Activated naive CD8-positive, alpha-beta T cell (primary cell): ENCODE data around the gene USP32.
"Not testable (repeated sequence)": the region's sequence is repeated elsewhere in the genome, so short reads cannot be mapped to it uniquely, and the experiment has no call there.

Experiments
- H3K27ac Mint-ChIP-seq: one replicate; pipeline ENCODE4 v1.8.0; 2021; ENCODE audit warnings: mixed read lengths
- H3K27me3 Mint-ChIP-seq: one replicate; pipeline ENCODE4 v1.8.0; 2021; ENCODE audit warnings: mixed read lengths
- H3K36me3 Mint-ChIP-seq: one replicate; pipeline ENCODE4 v1.8.0; 2021; ENCODE audit warnings: mixed read lengths
- H3K4me1 Mint-ChIP-seq: one replicate; pipeline ENCODE4 v1.8.0; 2021; ENCODE audit warnings: low read depth, mixed read lengths
- H3K4me3 Mint-ChIP-seq: one replicate; pipeline ENCODE4 v1.8.0; 2021; ENCODE audit warnings: mild to moderate bottlenecking, mixed read lengths
- H3K9me3 Mint-ChIP-seq: one replicate; pipeline ENCODE4 v1.8.0; 2021; ENCODE audit warnings: low read depth, mixed read lengths

Gene USP32

GRCh38 chr17:60335289-60335688, 56.6 kb downstream of the USP32 start:
- Mint-ChIP-seq H3K27me3 (no peaks in the 10 kb centered on the region), H3K27ac (no peak overlapping the region), H3K9me3 (no peaks in the 10 kb centered on the region), H3K4me1 (peaks cover 9% of the 10 kb centered on the region), H3K4me3 (no peak overlapping the region), H3K36me3 (peaks cover 5% of the 10 kb centered on the region)

DNA sequence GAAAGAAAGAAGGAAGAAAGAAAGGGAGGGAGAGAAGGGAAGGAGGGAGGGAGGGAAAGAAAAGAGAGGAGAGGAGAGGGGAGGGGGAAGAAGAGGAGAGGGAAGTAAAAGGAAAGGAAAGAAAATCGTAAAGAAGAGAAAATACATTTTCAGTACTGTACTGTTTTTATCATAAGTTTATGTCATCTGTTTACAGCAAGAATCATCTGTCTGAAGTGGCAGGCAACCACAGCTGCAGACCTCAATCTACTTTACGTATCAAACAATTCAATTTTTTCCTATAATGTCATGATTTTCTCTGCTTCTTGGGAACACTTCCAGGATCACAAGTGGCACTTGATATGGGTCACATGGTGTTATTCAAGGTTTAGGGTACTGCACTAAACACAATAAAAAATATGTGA, 58.3 kb downstream of the USP32 start:
- Mint-ChIP-seq H3K4me1 (peaks cover 9% of the 10 kb centered on the region), H3K9me3 (no peaks in the 10 kb centered on the region), H3K27ac (no peak overlapping the region), H3K4me3 (no peak overlapping the region), H3K27me3 (no peaks in the 10 kb centered on the region), H3K36me3 (peaks cover 5% of the 10 kb centered on the region)

DNA sequence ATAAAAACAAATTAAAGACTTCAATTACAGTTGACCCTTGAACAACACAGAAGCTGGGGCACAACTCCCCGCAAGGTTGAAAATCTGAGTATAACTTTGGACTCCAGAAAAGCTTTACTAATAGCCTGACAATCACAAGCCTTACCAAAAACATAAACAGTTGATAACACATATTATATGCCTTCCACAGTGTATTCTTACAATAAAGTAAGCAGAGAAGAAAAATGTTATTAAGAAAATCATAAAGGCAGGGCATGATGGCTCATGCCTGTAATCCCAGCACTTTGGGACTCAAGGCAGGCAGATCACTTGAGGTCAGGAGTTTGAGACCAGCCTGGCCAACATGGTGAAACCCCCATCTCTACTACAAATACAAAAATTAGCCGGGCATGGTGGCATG, 58.9 kb downstream of the USP32 start:
- H3K4me3 Mint-ChIP-seq, H3K9me3 Mint-ChIP-seq, H3K27me3 Mint-ChIP-seq, H3K27ac Mint-ChIP-seq, H3K4me1 Mint-ChIP-seq, H3K36me3 Mint-ChIP-seq: not testable (repeated sequence)

GRCh38 chr17:60332574-60332973, 59.4 kb downstream of the USP32 start:
- H3K27me3 Mint-ChIP-seq: no peaks in the 10 kb centered on the region
- no peaks in the 10 kb centered on the region for H3K9me3 Mint-ChIP-seq
- H3K4me1 Mint-ChIP-seq: peaks cover 9% of the 10 kb centered on the region
- no peak overlapping the region for H3K27ac Mint-ChIP-seq
- no peak overlapping the region for H3K4me3 Mint-ChIP-seq
- H3K36me3 Mint-ChIP-seq: peaks cover 3% of the 10 kb centered on the region

GRCh38 chr17:60330731-60331130, 61.2 kb downstream of the USP32 start:
- Mint-ChIP-seq H3K4me3 (no peak overlapping the region), H3K4me1 (peaks cover 9% of the 10 kb centered on the region), H3K9me3 (no peaks in the 10 kb centered on the region), H3K27me3 (no peaks in the 10 kb centered on the region), H3K36me3 (peaks cover 2% of the 10 kb centered on the region), H3K27ac (no peak overlapping the region)

GRCh38 chr17:60328679-60329078, 63.3 kb downstream of the USP32 start:
- Mint-ChIP-seq H3K27me3 (no peaks in the 10 kb centered on the region), H3K4me1 (peaks cover 2% of the 10 kb centered on the region), H3K9me3 (no peaks in the 10 kb centered on the region), H3K36me3 (no peaks in the 10 kb centered on the region), H3K27ac (no peak overlapping the region), H3K4me3 (no peak overlapping the region)

DNA sequence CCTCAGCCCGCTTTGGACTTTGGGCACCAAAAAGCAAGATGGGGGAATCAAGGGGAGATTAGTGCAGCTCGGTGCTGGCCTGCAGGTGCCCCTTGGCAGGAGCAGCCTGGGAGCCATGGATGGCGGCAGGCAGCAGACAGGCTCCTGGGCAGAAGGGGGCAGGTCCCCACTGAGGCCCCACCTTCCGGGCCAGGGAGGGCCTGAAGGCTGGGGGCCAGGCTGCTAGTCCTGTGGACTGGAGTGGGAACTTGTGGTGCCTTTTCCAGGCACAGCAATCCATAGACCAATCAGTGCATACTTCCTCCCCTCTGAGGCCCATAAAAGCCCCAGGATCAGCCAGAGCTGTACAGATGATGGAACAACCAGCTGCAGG, 64.0 kb downstream of the USP32 start:
- Mint-ChIP-seq H3K4me1 (peaks cover 1% of the 10 kb centered on the region), H3K9me3 (no peaks in the 10 kb centered on the region), H3K36me3 (no peaks in the 10 kb centered on the region), H3K27me3 (no peaks in the 10 kb centered on the region), H3K27ac (no peak overlapping the region), H3K4me3 (no peak overlapping the region)

- Mint-ChIP-seq H3K4me1 (peaks cover 1% of the 10 kb centered on the region), H3K9me3 (no peaks in the 10 kb centered on the region), H3K4me3 (no peak overlapping the region), H3K27me3 (no peaks in the 10 kb centered on the region), H3K36me3 (no peaks in the 10 kb centered on the region), H3K27ac (no peak overlapping the region)
These were observed 64.6 kb downstream of the USP32 start for GRCh38 chr17:60327134-60327900.

DNA sequence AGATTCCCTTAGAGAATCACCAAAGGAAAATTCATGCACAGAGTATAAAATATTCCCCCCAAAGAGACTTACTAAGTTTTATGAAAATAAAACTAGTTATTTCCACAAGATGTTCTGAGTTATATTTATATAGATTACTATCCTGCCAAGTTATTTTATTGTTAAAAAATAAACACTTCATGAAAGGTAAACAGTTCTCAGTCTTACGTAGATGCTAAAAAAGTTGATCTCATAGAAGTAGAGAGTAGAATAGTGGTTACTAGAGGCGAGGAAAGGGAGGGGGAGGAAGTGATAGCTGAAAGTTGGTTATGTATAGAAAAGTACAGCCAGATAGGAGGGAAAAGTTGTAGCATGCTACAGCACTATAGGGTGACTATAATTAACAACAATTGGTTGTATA, 65.2 kb downstream of the USP32 start:
- no peak overlapping the region for H3K27ac Mint-ChIP-seq
- H3K36me3 Mint-ChIP-seq: no peaks in the 10 kb centered on the region
- no peaks in the 10 kb centered on the region for H3K27me3 Mint-ChIP-seq
- no peak overlapping the region for H3K4me3 Mint-ChIP-seq
- no peaks in the 10 kb centered on the region for H3K9me3 Mint-ChIP-seq
- peaks cover 1% of the 10 kb centered on the region for H3K4me1 Mint-ChIP-seq

GRCh38 chr17:60325730-60326524, 66.0 kb downstream of the USP32 start:
- no peak overlapping the region for H3K4me3 Mint-ChIP-seq
- H3K36me3 Mint-ChIP-seq: no peaks in the 10 kb centered on the region
- peaks cover 4% of the 10 kb centered on the region for H3K4me1 Mint-ChIP-seq
- H3K27me3 Mint-ChIP-seq: no peaks in the 10 kb centered on the region
- no peaks in the 10 kb centered on the region for H3K9me3 Mint-ChIP-seq
- no peak overlapping the region for H3K27ac Mint-ChIP-seq

GRCh38 chr17:60323754-60324153, 68.2 kb downstream of the USP32 start:
- H3K4me1 Mint-ChIP-seq: peaks cover 9% of the 10 kb centered on the region
- no peak overlapping the region for H3K4me3 Mint-ChIP-seq
- H3K9me3 Mint-ChIP-seq: no peaks in the 10 kb centered on the region
- peaks cover 4% of the 10 kb centered on the region for H3K36me3 Mint-ChIP-seq
- no peaks in the 10 kb centered on the region for H3K27me3 Mint-ChIP-seq
- H3K27ac Mint-ChIP-seq: no peak overlapping the region

GRCh38 chr17:60322056-60322387, 69.9 kb downstream of the USP32 start:
- H3K4me3 Mint-ChIP-seq: no peak overlapping the region
- no peaks in the 10 kb centered on the region for H3K9me3 Mint-ChIP-seq
- no peaks in the 10 kb centered on the region for H3K27me3 Mint-ChIP-seq
- H3K4me1 Mint-ChIP-seq: peaks cover 8% of the 10 kb centered on the region
- peaks cover 4% of the 10 kb centered on the region for H3K36me3 Mint-ChIP-seq
- H3K27ac Mint-ChIP-seq: no peak overlapping the region

DNA sequence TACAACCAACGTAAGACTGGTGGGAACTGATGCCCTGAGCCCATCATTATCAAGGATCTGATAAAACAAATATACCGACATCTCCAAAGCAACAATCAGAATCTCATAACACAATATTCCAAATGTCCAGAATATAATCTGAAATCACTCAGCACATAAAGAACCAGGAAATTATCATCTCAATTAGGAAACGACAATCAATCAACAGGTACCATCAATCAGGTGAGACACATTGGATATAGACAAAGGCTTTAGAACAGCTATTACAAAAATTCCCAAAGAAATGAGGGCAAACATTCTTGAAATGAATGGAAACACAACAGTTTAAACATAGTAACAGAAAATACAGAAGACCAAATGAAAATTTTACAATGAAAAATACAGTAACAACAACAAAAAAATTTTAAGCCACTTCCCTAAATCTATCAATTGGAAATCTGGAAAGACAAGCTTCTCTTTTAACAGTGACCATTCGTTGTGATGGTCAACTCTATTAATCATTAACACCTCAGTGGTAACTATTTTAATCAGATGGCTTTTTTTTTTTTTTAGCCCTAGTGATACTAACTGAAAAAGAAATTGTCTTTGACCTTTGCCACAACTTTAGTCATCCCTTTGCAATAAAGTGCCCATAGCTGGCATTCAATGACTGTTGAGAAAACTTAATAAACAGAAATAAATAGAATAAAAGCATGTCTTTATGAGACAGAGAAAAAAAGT, 70.4 kb downstream of the USP32 start:
- Mint-ChIP-seq H3K9me3 (no peaks in the 10 kb centered on the region), H3K27me3 (no peaks in the 10 kb centered on the region), H3K4me1 (peaks cover 8% of the 10 kb centered on the region), H3K27ac (no peak overlapping the region), H3K4me3 (no peak overlapping the region), H3K36me3 (peaks cover 4% of the 10 kb centered on the region)

DNA sequence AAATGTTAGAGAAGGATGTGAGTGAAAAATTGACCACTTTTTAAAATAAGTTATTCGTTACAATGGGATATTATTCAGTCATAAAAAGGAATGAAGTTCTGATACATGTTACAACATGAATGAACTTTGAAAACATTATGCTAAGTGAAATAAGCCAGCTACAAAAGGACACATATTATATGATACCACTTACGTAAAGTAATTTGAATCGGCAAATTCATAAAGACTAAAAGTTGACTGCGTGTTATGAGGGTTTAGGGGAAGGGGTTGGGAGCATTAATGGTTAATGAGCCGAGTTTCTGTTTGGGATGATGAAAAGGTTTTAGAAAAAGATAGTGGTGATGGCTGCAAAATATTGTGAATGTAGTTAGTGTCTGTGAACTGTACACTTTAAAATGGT, 73.1 kb downstream of the USP32 start:
- Mint-ChIP-seq H3K9me3 (no peaks in the 10 kb centered on the region), H3K4me1 (peaks cover 16% of the 10 kb centered on the region), H3K36me3 (peaks cover 12% of the 10 kb centered on the region), H3K27ac (no peak overlapping the region), H3K4me3 (no peak overlapping the region), H3K27me3 (no peaks in the 10 kb centered on the region)

GRCh38 chr17:60318326-60318725, 73.6 kb downstream of the USP32 start:
- Mint-ChIP-seq H3K27me3 (no peaks in the 10 kb centered on the region), H3K36me3 (peaks cover 17% of the 10 kb centered on the region), H3K27ac (no peak overlapping the region), H3K9me3 (no peaks in the 10 kb centered on the region), H3K4me3 (no peak overlapping the region), H3K4me1 (peaks cover 18% of the 10 kb centered on the region)
